Ammon's horn (tissue), 1 donor: ENCODE results near the gene FOXC1.
A peak's percentile ranks its signal among the peaks of the same experiment; 100 is the strongest.

Experiments
- DNase-seq: peaks from one replicate; pipeline ENCODE4 v3.0.0-alpha.2; 2016; ENCODE audit warnings: low spot score

The FOXC1 gene

DNA sequence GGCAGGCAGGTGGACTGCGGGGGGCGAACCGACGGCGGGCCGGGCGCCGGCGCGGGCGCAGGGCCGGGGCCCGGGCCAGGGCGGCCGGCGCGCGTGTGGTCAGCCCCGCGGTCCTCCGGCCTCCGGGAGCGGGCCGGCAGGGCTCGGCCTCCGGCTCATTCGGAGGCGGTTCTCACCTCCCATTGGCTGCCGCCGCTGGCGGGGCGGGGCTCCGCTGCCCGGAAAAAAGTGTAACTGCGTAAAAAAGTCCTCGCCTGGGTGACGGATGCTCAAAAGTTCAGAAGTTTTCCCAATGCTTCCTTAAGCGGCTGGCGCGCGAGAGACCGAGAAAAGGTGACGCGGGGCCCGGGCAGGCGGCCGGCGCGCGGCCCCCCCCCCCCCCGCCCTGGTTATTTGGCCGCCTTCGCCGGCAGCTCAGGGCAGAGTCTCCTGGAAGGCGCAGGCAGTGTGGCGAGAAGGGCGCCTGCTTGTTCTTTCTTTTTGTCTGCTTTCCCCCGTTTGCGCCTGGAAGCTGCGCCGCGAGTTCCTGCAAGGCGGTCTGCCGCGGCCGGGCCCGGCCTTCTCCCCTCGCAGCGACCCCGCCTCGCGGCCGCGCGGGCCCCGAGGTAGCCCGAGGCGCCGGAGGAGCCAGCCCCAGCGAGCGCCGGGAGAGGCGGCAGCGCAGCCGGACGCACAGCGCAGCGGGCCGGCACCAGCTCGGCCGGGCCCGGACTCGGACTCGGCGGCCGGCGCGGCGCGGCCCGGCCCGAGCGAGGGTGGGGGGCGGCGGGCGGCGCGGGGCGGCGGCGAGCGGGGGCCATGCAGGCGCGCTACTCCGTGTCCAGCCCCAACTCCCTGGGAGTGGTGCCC, at the start of gene FOXC1:
Gene FOXC1, plus strand, starts transcription at position 268 of the 849 bp plus-strand sequence. Its CDS starts 531 bp downstream, at position 799.
- DNase-seq = peak; percentile 17

- DNase-seq = no peak
Observed at GRCh38 chr6:1560281-1561058, 49.2 kb upstream of the FOXC1 start.

DNA sequence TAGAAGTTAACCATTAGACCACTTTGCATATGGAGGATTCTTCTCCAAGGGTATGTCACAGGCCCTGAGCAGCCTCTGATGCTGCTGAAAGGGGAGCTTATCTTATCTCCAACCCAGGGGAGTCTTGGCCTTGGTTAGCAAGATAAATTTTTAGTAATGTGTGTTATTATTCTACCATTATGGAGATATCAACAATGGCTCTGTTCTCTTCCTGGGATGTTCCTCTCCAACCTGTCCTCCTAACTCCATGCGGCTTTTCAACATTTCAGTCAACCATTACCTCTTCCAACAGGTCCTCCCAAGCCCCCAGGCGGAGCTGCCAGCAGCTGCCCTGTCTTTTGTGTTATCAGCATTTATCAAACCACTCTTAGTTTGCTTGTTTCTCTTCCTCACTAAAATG, 48.4 kb upstream of the FOXC1 start:
- DNase-seq = no peak

DNA sequence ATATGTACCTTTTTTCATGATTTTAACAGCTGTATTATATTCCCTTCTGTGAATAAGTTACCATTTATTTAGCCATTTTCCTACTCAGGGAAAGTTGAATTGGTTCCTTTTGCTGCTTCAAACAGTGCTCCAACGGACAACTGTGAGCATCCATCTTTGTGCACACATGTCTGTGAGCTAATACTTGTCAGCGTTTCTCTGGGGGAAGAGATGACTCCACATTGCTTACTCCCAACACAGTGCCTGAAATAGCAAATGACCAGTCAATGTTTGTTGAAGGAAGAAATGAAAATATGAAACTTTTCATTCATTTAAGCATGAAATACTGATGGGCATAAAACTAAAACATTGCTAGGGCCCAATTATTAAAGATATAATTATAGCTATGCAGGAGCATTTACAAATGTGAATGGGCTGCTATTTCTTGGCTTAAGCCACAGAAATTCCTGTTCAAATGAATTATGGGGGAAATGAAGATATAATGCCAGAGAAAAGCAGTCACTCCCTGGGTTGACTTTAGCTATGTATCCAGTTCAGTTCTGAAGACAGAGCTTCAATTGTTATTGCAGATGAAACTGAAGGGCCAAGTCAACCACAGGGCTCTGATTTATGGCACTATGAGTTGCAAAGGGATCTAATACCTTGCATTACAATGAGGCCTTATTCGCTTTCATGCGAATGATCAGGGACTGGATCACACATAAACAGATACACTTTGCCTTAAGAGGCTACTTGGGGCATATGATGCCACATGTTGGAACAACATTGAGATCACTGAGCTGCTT, 47.4 kb upstream of the FOXC1 start:
- DNase-seq = no peak

- DNase-seq = no peak
Observed at GRCh38 chr6:1569377-1569776, 40.3 kb upstream of the FOXC1 start.

GRCh38 chr6:1570848-1571247, 38.9 kb upstream of the FOXC1 start:
- no peak for DNase-seq

GRCh38 chr6:1572892-1573291, 36.8 kb upstream of the FOXC1 start:
- no peak for DNase-seq

GRCh38 chr6:1574083-1574761, 35.5 kb upstream of the FOXC1 start:
- peak; percentile 81 for DNase-seq

DNA sequence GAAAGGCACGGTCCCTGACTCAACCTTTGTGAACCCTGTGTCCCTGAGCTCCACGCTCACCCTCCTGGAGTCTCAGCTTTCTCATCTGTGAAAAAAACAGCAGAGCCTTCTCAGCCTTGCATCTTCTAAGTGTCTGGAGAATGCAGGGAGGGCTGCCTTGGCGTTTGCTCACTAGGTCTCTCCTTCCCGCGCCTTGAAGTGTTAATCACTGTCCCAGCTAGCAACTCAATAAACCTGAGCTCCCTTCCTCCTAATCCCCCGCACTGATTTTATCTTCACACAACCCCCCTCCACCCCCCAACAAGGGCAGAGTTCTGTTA, 34.9 kb upstream of the FOXC1 start:
- no peak for DNase-seq

GRCh38 chr6:1575210-1576041, 34.3 kb upstream of the FOXC1 start:
- peak; percentile 21 for DNase-seq

DNA sequence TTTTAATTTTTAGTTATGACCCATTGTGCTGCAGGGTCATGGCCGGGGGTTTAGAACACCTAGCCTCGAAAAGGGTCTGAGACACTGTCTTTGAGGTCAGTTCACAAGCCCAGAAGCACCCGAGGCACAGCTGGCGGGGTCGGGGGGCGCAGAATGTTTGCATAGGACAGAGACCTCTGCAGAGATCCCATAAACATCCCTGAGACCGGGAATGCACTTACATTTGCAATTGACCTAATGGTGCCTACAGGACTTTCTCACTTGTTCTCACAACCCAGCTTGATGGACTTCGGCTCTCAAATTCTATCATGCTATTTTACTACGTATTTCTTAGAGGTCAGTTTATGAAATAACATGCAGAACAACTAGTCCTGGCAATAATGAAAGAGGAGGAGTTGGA, 33.5 kb upstream of the FOXC1 start:
- no peak for DNase-seq

- no peak for DNase-seq
Observed at GRCh38 chr6:1576711-1577110, 33.0 kb upstream of the FOXC1 start.

DNA sequence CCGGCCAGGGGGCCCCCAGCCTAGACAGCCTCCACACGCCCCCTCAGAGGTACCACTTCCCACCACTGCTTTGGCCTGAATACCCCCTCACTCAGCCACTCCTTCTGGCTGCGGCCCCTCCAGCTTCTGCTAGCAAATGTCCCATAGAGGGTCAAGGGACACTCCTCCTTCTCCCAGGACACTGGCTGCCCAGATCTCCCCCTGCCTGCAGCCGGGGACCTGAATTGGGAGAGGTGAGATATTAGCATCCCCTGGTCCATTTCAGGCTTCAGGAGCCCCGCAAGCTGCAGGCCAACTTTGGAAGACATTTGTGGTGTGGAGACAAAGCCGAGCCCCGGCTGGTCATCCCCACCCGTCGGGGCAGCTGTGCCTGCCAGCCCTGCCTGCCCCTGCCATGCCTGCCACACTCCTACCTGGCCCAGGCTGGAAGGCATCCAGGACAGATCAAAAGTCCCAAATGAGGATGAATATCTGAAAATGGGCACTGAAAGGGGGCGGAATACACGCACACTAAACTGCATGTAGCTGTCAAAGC, 32.5 kb upstream of the FOXC1 start:
- no peak for DNase-seq

GRCh38 chr6:1577896-1578745, 31.6 kb upstream of the FOXC1 start:
- DNase-seq = no peak

GRCh38 chr6:1579096-1579495, 30.6 kb upstream of the FOXC1 start:
- DNase-seq = no peak

- no peak for DNase-seq
Observed at GRCh38 chr6:1580109-1580508, 29.6 kb upstream of the FOXC1 start.

- no peak for DNase-seq
Observed at GRCh38 chr6:1580585-1580984, 29.1 kb upstream of the FOXC1 start.

- DNase-seq = peak; percentile 43
Observed at GRCh38 chr6:1581120-1581991, 28.4 kb upstream of the FOXC1 start.

DNA sequence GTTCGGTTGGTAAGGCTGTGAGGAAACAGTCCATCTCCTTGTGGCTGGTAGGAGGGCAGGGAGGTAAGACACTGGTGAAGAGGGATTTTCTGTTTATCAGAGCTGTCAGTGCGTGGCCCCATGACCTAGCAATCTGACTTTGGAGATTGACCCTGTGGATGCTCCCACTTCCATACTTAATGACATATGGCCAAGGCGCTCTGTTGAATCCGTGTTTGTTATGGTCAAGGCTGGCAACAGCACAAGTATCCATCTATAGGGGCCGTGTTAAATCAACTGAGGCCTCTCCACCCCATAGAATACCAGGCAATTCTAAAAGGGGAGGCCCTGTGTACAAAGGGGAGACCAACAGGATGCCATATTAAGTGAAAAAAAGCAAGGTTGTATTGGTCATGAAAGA, 25.6 kb upstream of the FOXC1 start:
- DNase-seq = no peak
